ENCODE measurements around the gene PHEX.

PHEX gene

GRCh38 chrX:22184096-22184495, 152.0 kb downstream of the PHEX start:
- TF ChIP-seq CTCF (IDR thresholded peaks at IDR 0.05; ENCODE audit: low read depth, low read length) = no peak
- DNase-seq (ENCODE audit: low read depth in 2 of 2) = no peak
- H3K4me3 ChIP-seq (replicated peaks in 1 of 2; ENCODE audit: low read depth in 2 of 2, low read length in 2 of 2) = no peak overlapping the region

DNA sequence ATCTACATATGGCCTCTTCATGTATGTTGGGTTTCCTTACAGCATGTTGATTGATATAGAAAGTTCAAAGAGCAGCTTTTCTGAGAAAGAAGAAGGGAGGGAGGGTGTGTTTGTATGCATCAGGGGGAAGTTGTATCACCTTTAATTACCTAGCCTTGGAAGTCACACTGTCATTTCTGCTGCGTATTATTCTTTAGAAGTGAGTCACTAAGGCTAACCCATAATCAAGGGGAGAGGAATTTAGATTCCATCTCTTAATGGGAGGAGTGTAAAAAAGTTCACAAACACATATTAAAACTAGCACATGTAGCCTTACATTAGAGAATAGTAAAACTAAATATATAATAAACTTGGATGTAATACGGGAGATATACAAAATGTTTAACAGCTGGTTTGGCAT, 154.0 kb downstream of the PHEX start:
- DNase-seq (ENCODE audit: low read depth in 2 of 2) = no peak
- no peak for TF ChIP-seq CTCF (IDR thresholded peaks at IDR 0.05; ENCODE audit: low read depth, low read length)
- no peak overlapping the region for H3K4me3 ChIP-seq (replicated peaks in 1 of 2; ENCODE audit: low read depth in 2 of 2, low read length in 2 of 2)

DNA sequence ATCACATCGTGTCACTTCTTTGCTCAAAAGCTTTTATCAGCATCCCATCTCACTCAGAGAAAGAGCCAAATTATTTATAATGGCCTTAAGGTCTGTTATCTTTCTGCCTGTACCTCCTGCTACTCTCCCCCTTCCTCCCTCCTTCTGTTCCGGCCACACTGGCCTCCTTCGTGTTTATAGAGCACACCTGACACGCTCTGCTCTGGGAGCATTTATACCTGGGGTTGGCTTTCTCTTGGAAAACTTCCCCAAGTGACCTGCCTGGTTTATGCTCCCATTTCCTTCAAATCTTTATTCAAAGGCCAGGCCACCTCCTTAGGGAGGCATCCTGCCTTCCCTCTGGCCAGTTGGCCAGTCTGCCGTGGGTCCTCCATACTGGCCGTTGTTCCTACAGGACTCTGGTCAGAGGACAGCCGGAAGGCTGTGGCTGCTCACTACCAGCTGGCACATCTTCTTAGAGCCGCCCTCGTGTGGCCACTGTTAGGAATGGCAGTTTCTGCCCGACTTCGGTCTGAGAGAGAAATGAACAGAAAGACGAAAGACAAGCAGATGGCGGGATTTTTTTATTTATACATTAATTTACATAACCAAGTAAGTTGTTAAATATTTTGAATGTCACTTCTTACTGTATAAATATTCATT, 160.4 kb downstream of the PHEX start:
- peak; percentile 68 for TF ChIP-seq CTCF (IDR thresholded peaks at IDR 0.05; ENCODE audit: low read depth, low read length)
- peak; percentile 67 for DNase-seq (ENCODE audit: low read depth in 2 of 2)
- H3K4me3 ChIP-seq (replicated peaks in 1 of 2; ENCODE audit: low read depth in 2 of 2, low read length in 2 of 2) = no peak overlapping the region

DNA sequence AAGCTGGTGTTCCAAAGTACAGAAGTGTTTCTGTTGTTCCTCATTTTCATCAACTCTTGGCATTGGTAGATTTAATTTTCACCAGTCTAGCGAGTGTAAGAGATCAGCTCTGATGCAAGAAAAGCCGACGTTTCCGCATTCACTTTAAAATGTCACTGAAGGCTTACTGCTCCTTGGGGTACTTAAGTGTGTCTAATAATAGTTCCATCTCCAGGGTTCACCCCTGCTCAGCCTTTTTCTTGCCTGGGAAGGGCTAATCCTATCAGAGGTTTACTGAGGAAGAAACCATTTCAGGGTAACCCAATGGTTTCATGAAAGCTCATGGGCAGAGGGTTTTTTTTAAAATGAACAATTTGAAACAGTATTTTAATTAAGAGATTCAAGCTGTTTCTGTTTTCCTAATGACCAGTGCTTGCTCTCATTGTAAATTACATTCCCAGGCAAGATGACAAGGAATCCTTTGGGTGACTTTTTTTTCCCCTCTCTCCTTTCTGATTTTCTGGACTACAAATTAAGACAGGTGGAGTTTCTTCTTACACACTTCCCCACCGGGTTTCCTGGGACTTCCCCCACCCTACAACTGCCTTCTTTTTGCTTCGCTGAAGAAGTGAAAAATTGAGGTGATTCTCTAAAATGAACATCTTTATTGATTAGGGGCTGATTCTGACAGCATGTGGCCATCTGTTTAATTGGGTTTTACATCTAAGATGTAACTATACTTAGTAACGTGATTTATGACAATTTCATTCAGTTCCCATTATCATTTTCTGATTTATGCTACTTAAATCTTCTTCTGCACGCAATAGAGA, 161.9 kb downstream of the PHEX start:
- H3K4me3 ChIP-seq (replicated peaks in 1 of 2; ENCODE audit: low read depth in 2 of 2, low read length in 2 of 2) = no peak overlapping the region
- no peak for DNase-seq (ENCODE audit: low read depth in 2 of 2)
- no peak for TF ChIP-seq CTCF (IDR thresholded peaks at IDR 0.05; ENCODE audit: low read depth, low read length)

DNA sequence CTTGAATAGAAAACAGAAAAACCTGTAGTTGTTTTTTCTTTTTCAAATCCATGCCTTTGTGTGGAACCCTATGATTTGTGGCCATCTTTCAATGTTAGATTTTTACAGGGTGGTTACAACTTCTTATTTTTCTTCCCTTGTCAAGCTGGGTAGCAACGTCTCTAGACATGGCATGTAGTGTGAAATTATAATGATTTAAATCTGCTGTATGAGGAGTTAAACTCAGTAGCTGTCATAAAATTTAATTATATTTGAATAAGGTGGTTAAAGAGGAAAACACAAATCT, 162.5 kb downstream of the PHEX start:
- TF ChIP-seq CTCF (IDR thresholded peaks at IDR 0.05; ENCODE audit: low read depth, low read length) = no peak

DNA sequence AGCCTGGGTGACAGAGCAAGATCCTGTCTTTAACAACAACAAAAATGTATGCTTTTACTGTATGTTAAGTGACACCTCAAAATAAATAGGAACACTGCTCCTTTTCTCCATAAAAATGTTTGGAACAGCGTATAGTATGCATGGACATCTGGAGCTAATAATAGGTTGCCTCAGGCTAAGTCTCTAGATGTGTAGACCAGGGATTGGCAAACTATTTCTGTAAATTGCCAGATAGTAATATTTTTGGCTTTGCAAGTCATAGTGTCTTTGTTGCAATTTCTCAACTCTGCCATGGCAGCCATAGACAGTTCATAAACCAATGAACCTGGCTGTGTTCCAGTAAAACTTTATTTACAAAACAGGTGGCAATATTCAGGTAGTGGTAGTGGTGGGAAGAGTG, 164.0 kb downstream of the PHEX start:
- H3K4me3 ChIP-seq (replicated peaks in 1 of 2; ENCODE audit: low read depth in 2 of 2, low read length in 2 of 2) = no peak overlapping the region
- TF ChIP-seq CTCF (IDR thresholded peaks at IDR 0.05; ENCODE audit: low read depth, low read length) = no peak
- no peak for DNase-seq (ENCODE audit: low read depth in 2 of 2)

More for the DNA sequence above, 162.5 kb downstream of the PHEX start:
- no peak overlapping the region for H3K4me3 ChIP-seq (replicated peaks in 1 of 2; ENCODE audit: low read depth in 2 of 2, low read length in 2 of 2)
- no peak for DNase-seq (ENCODE audit: low read depth in 2 of 2)
